Endothelial cell of umbilical vein (primary cell): Measurements from ENCODE around the gene ANGPTL2. TPM values are rescaled to one million over a fixed set of nuclear protein-coding genes. Genes with fewer than 3 reads are reported as not detected.

Experiments used
- BruUV-seq: library from RNA; stranded (reverse); fragments of 400-500 nt; replicated peaks from 2 replicates; lab custom pipeline; 2021; lab: Mats Ljungman, UMichigan
- CTCF ChIA-PET: fragments of 300-600, 350-600 bp; sonication (Branson Sonifier 250); formaldehyde crosslinking; loops from one replicate; lab custom pipeline; 2021; ENCODE audit warnings: antibody characterized with exemption, inconsistent platforms; lab: Charles Lee
- POLR2A ChIA-PET: fragments of 300-600, 350-600 bp; sonication (Branson Sonifier 250); formaldehyde crosslinking; loops from one replicate; lab custom pipeline; 2021; ENCODE audit warnings: antibody characterized with exemption, inconsistent platforms; lab: Charles Lee
- DNase-seq: peaks from one replicate; pipeline ENCODE4 v3.0.0-alpha.2; 2011; ENCODE audit warnings: low read depth, low spot score
- FAIRE-seq: peaks from 2 replicates; lab custom pipeline; 2011; peaks lifted over from hg19 to GRCh38; lab: Jason Lieb, UNC
- H2AFZ ChIP-seq: 2 replicates; pipeline ENCODE4 v1.6.0; 2012; ENCODE audit warnings: low read depth, low read length, control low read depth, inconsistent platforms
- H3K27ac ChIP-seq: 2 replicates; pipeline ENCODE4 v1.5.1; 2011; ENCODE audit warnings: low read depth, mild to moderate bottlenecking, control low read depth, low read length, moderate library complexity; ENCODE audit not compliant: insufficient read depth
- H3K27me3 ChIP-seq, 2 experiments: 2 replicates each; pipeline versions ENCODE4 v1.6.0 to v1.6.1; 2011; ENCODE audit warnings: low read length in 2 of 2, mixed read lengths in 1 of 2; ENCODE audit not compliant: control insufficient read depth in 2 of 2, insufficient read depth in 2 of 2
- H3K36me3 ChIP-seq, 2 experiments: 2 replicates in 1 of 2; 3 replicates in 1 of 2; pipeline ENCODE4 v1.5.1; 2011; ENCODE audit warnings: low read length in 2 of 2, mild to moderate bottlenecking in 1 of 2, moderate library complexity in 1 of 2; ENCODE audit not compliant: control insufficient read depth in 2 of 2, insufficient read depth in 2 of 2; ENCODE audit errors: extremely low read depth in 1 of 2
- H3K4me1 ChIP-seq: 3 replicates; pipeline ENCODE4 v1.5.1; 2011; ENCODE audit warnings: mild to moderate bottlenecking, low read length; ENCODE audit not compliant: control insufficient read depth, insufficient read depth; ENCODE audit errors: extremely low read depth
- H3K4me2 ChIP-seq: 2 replicates; pipeline ENCODE4 v1.6.1; 2011; ENCODE audit warnings: low read length, control low read depth, mixed read lengths; ENCODE audit not compliant: insufficient read depth
- H3K4me3 ChIP-seq, 3 experiments: fragments of 200-600 bp in 1 of 3; sonication (generic), shearing (Covaris generic) in 1 of 3; replicated peaks in 1 of 3; 2 replicates each; pipeline ENCODE4 v1.5.1; 2011 to 2016; ENCODE audit warnings: control low read depth in 3 of 3, low read length in 3 of 3, mild to moderate bottlenecking in 2 of 3, inconsistent platforms in 1 of 3, low read depth in 1 of 3, moderate library complexity in 1 of 3; ENCODE audit not compliant: insufficient read depth in 1 of 3
- H3K79me2 ChIP-seq: 2 replicates; pipeline ENCODE4 v1.6.0; 2012; ENCODE audit warnings: low read length, inconsistent platforms; ENCODE audit not compliant: control insufficient read depth, insufficient read depth
- H3K9ac ChIP-seq: replicated peaks from 2 replicates; pipeline ENCODE3; 2011; ENCODE audit warnings: low read length, control low read depth; ENCODE audit not compliant: insufficient read depth; ENCODE audit errors: extremely low read depth
- H3K9me1 ChIP-seq: replicated peaks from 3 replicates; pipeline ENCODE4 v1.6.0; 2011; ENCODE audit warnings: mild to moderate bottlenecking, low read length; ENCODE audit not compliant: control insufficient read depth, insufficient read depth; ENCODE audit errors: extremely low read depth
- H3K9me3 ChIP-seq: replicated peaks from 2 replicates; pipeline ENCODE4 v1.5.1; 2012; ENCODE audit warnings: low read length, inconsistent platforms; ENCODE audit not compliant: control insufficient read depth, insufficient read depth
- H4K20me1 ChIP-seq: replicated peaks from 2 replicates; pipeline ENCODE3; 2011; ENCODE audit warnings: mild to moderate bottlenecking, low read length; ENCODE audit not compliant: control insufficient read depth, insufficient read depth; ENCODE audit errors: extremely low read depth
- CTCF ChIP-seq, 2 donors: IDR thresholded peaks; 1 replicate in 1 of 2; 2 replicates in 1 of 2; pipeline ENCODE4 v1.5.1; 2011; ENCODE audit warnings: low read length in 2 of 2, mild to moderate bottlenecking in 2 of 2, moderate library complexity in 2 of 2, control low read depth in 1 of 2, inconsistent platforms in 1 of 2, low read depth in 1 of 2; ENCODE audit not compliant: insufficient read depth in 1 of 2; ENCODE audit errors: extremely low read depth in 1 of 2
- EZH2 ChIP-seq: IDR thresholded peaks from 2 replicates; pipeline ENCODE4 v1.6.1; 2012; ENCODE audit warnings: borderline replicate concordance, low read depth, mild to moderate bottlenecking, moderate library complexity, low read length, inconsistent platforms; ENCODE audit not compliant: severe bottlenecking
- FOS ChIP-seq: IDR thresholded peaks from 2 replicates; pipeline ENCODE4 v1.6.1; 2011; ENCODE audit warnings: mild to moderate bottlenecking, low read length, moderate library complexity, borderline replicate concordance; ENCODE audit not compliant: insufficient read depth
- GATA2 ChIP-seq: IDR thresholded peaks from 2 replicates; pipeline ENCODE4 v1.7.0; 2011; ENCODE audit warnings: low read depth, mild to moderate bottlenecking, moderate library complexity, mixed read lengths, low read length; ENCODE audit not compliant: insufficient read length, insufficient read depth
- JUN ChIP-seq: IDR thresholded peaks from 2 replicates; pipeline ENCODE4 v1.6.1; 2011; ENCODE audit warnings: borderline replicate concordance, low read depth; ENCODE audit not compliant: insufficient read length, insufficient read depth
- MAX ChIP-seq: IDR thresholded peaks from 2 replicates; pipeline ENCODE4 v1.6.1; 2011; ENCODE audit not compliant: insufficient read depth, insufficient read length
- MYC ChIP-seq: IDR thresholded peaks from one replicate; pipeline ENCODE4 v1.6.1; 2011; ENCODE audit warnings: mild to moderate bottlenecking, low read depth, low read length
- POLR2A ChIP-seq: IDR thresholded peaks from 2 replicates; pipeline ENCODE4 v1.6.1; 2012; ENCODE audit warnings: low read depth, mild to moderate bottlenecking, control low read depth, low read length
- POLR2AphosphoS5 ChIP-seq: IDR thresholded peaks from 2 replicates; pipeline ENCODE4 v1.6.1; 2012; ENCODE audit warnings: low read depth, mild to moderate bottlenecking, control low read depth, low read length, moderate library complexity; ENCODE audit not compliant: insufficient read depth
- dilution Hi-C: fragments of 300-500 bp; cut with MboI; formaldehyde crosslinking; loops from one replicate; pipeline ENCODE4 v1.15.0; 2019; ENCODE audit warnings: low sequenced_read_pairs; ENCODE audit not compliant: extremely low pct_ligation_motif_present
- intact Hi-C: fragments of 100-400 bp; cut with micrococcal nuclease; formaldehyde crosslinking; loops from one replicate; pipeline ENCODE4 v1.10.0; 2022
- polyA plus RNA-seq, 4 experiments: library from polyadenylated mRNA; depleted of rRNA in 3 of 4; stranded (reverse) in 3 of 4; unstranded in 1 of 4; fragments of >200 nt; gene quantifications; 2 replicates each; pipeline versions ENCODE4 v1.2.1 to v1.2.3, GENCODE V29; 2011 to 2012; ENCODE audit warnings: missing spikeins in 1 of 4
- total RNA-seq: library from RNA; stranded (reverse); gene quantifications from 2 replicates; pipeline ENCODE4 v1.2.3, GENCODE V29; 2021

ANGPTL2 gene
- total and polyA plus RNA-seq, 2 donors (not counting 3 experiments of a cell fraction or from before 2014, with no cell fraction given): 15.1 to 24.5 TPM

GRCh38 chr9:127169575-127169883 is 47.1 kb upstream of the ANGPTL2 start:
- no peak overlapping the region for H2AFZ ChIP-seq
- FAIRE-seq: no peak
- no peaks in the 10 kb centered on the region for H3K9me1 ChIP-seq
- H3K36me3 ChIP-seq: no peaks in the 10 kb centered on the region
- H3K4me1 ChIP-seq: no peaks in the 10 kb centered on the region
- no TSS peak for BruUV-seq
- no peak overlapping the region for H3K4me3 ChIP-seq
- dilution Hi-C loops: no loop called here
- POLR2A ChIA-PET: no interaction called here
- TF ChIP-seq JUN (no peak), POLR2A (no peak), POLR2AphosphoS5 (no peak), MAX (no peak), EZH2 (no peak), MYC (no peak), FOS (no peak), CTCF (IDR thresholded peaks at IDR 0.05; ENCODE audit: extremely low read depth in 1 of 2, insufficient read depth in 1 of 2, low read depth in 1 of 2, low read length in 2 of 2) (no peak), GATA2 (no peak)
- no peak overlapping the region for H3K27ac ChIP-seq
- CTCF ChIA-PET: interaction anchor here (1.0 kb wide), 1 partner anchor 9 kb away, joined by 3 read pairs; no protein-coding TSS in a partner anchor
- H3K4me2 ChIP-seq: no peak overlapping the region
- H3K79me2 ChIP-seq: no peaks in the 10 kb centered on the region
- H3K9me3 ChIP-seq: no peaks in the 10 kb centered on the region
- H3K9ac ChIP-seq: no peak overlapping the region
- DNase-seq: no peak
- intact Hi-C loops: no loop called here
- no peaks in the 10 kb centered on the region for H4K20me1 ChIP-seq
- no peaks in the 10 kb centered on the region for H3K27me3 ChIP-seq
